GM20431 (cell line): ENCODE data around the gene GRID1.
"Not testable (repeated sequence)": the region's sequence is repeated elsewhere in the genome, so short reads cannot be mapped to it uniquely, and the experiment has no call there.

Experiments used
- in situ Hi-C: fragments of 300-500 bp; cut with MseI, MboI; formaldehyde crosslinking; loops from one replicate; pipeline ENCODE4 v1.15.0; 2020; ENCODE audit warnings: low sequenced_read_pairs; ENCODE audit not compliant: unreplicated experiment

GRID1 gene

GRCh38 chr10:86245015-86245394 lies 121.6 kb downstream of the GRID1 start:
- in situ Hi-C loops: no loop called here

- in situ Hi-C loops: no loop called here
Observed at GRCh38 chr10:86244297-86245014, 122.1 kb downstream of the GRID1 start.

- in situ Hi-C loops: no loop called here
Observed at GRCh38 chr10:86243651-86244155, 122.9 kb downstream of the GRID1 start.

GRCh38 chr10:86242761-86243160 lies 123.8 kb downstream of the GRID1 start:
- in situ Hi-C loops: no loop called here

DNA sequence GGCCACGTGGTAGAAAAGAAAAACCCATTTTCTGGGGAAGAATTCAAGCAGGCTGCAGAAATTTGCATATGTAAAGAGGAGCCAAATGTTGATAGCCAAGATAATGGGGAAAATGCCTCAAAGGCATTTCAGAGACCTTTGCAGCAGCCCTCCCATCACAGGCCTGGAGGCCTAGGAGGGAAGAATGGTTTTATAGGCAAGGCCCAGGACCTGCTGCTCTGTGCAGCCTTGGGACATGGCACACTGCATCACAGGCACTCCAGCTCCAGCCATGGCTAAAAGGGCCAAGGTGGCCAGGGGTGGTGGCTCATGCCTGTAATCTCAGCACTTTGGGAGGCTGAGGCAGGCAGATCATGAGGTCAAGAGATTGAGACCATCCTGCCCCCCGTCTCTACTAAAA lies 128.5 kb downstream of the GRID1 start:
- in situ Hi-C loops: not testable (repeated sequence)

DNA sequence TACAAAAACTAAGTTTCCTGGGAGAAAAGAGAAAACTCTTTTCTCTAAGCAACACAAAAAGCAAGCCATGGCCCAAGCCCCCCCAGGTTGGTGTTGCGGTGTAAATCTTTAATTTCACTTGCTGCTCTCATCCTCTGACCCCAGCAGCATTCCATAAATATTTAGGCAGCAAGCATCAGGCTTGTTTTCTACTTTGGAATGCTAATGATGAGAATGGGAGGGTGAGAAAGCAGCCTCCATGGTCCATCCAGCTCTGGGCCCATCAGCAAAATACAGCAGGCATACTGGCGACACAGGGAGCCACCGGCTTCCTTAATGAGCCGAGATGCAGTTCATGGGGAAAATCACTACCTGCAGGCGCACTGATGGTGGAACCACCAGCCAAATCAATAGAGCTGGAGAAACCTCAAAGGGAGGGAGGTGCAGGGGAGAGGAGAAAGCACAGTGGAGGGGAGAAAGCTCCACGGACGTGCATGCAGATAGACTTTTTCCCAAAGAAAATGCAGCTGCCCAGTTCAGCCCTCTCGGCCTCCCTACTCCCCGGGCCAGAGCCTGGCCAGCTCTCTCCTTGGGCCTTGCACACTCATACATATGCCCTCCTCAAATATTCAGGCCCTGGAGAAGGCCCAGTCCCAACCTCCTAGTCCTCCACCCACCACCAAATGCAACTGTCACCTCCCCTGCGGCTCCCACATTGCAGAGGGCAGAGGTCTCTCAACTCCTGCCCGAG lies 131.9 kb downstream of the GRID1 start:
- in situ Hi-C loops: no loop called here

DNA sequence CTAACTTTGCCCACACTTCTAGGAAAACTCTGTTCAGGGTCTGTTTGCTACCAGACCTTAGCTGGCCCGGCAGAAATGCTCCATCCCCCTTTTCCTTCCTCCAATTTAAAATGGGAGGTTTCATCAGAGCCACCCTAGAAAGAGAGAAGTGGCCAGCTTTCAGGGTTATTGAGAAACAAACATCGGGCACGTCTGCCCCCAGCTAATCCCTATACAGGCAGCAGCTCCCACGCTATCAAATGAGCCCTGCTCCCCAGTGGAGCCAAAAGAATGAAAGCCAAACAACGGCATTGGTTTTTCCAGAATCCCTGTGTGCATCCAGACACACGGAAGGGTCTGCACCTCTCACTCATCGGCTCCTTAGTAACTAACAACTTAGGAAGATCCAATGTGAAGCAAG lies 132.5 kb downstream of the GRID1 start:
- in situ Hi-C loops: no loop called here

DNA sequence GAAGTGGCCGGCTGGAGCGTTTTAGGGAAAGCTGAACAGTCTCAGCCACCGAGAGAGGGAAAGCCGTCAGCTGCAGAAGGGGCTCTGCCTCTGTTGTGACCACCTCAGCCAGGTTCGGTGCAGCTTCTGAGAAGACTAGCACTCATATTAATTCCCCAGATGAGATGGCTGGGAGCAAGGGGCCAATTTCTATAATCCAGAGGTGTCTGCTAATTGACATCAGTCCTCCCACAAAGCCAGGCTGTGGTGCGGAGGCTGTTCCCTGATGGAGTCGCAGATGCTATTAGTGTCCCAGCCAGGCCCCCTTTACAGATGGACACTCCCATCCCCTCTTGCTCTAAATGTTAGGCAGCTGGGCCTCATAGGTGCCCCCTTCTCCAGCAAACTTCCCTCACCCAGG lies 133.5 kb downstream of the GRID1 start:
- in situ Hi-C loops: no loop called here

DNA sequence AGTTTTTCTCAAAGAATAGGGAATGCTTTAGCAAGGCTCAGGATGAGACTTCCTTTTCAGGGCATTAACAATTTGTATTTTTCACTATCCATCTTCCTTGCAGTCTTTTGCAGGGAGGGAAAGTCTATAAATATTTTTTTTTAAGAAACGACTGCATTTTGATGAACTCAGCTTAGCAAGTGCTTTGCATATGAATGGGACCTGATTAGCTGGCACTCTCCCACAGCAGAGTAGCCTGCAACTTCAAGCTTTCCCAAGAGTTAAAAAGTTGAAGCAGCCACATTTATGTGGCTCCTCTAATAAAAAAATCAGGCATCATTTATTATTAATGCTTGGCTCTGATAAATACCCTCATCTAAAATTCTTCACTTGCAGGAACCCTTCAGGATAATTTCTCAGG lies 134.0 kb downstream of the GRID1 start:
- in situ Hi-C loops: no loop called here

- in situ Hi-C loops: no loop called here
Observed at GRCh38 chr10:86231796-86232560, 134.6 kb downstream of the GRID1 start.

- in situ Hi-C loops: no loop called here
Observed at GRCh38 chr10:86230557-86231180, 135.9 kb downstream of the GRID1 start.

DNA sequence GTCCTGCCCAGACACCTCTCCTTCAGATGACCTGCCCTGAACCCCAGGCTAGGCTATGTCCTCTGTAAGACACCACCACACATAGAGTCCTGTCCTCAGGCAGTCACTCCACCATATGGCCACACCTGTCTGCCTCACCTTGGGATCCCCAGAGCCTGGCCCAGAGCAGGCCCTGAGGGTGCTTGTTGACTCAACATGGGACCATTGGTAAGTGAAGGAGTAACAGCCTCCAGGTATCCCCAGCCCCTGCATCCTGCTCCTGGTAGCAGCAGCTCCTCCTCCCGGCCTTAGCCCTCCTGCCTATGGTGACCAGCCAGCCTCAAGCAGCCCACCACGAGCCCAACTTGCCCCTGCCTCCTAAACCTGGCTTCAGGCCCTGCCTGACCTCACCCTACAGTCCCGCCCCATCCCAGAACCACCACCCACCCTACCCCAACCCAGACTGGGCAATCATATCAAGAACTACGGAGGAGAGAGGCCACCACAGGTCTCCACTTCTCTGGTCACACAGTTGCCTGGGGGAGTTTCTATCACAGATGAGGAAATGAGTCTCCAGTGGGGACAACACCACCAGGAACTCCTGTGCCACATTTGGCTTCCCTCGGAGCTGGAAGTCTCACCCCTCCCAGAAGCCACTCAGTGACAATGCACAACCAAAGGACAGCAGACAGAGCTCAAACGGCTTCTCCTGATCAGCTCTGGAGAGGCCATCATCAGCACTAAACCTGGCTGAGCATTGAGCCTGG lies 136.6 kb downstream of the GRID1 start:
- in situ Hi-C loops: no loop called here

GRCh38 chr10:86229376-86229775 lies 137.2 kb downstream of the GRID1 start:
- in situ Hi-C loops: no loop called here

GRCh38 chr10:86227501-86228258 lies 138.9 kb downstream of the GRID1 start:
- in situ Hi-C loops: no loop called here

DNA sequence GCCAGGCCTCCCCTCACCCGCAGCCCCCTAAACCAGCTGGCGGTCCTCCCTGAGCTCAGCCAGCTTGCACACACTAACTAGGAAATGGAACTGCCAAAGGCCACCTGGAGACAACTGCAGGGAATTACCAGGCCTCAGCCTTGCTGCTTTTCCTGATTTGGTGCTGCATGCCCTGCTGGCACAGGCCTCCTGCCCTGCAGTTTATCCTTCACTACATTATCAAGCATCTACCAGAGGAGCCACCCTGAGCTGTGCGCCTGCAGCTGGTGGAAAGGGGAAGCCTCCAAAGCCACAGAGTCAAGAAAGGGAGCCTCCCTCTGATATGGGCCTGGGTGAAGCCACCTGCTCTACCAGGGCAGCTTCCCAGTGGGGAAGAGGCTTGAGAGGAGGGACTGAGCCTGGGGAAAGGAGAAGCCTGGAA lies 139.8 kb downstream of the GRID1 start:
- in situ Hi-C loops: no loop called here

- in situ Hi-C loops: no loop called here
Observed at GRCh38 chr10:86226016-86226415, 140.6 kb downstream of the GRID1 start.

- in situ Hi-C loops: no loop called here
Observed at GRCh38 chr10:86225103-86225782, 141.4 kb downstream of the GRID1 start.

GRCh38 chr10:86224354-86225102 lies 142.1 kb downstream of the GRID1 start:
- in situ Hi-C loops: no loop called here
